CD4-positive, alpha-beta T cell treated with Interleukin-1 beta for 1 hour (primary cell): ENCODE results near the gene SCAMP1.
"Not testable (repeated sequence)": the region's sequence is repeated elsewhere in the genome, so short reads cannot be mapped to it uniquely, and the experiment has no call there.

Source experiments
- DNase-seq, 2 donors: peaks; one replicate each; pipeline ENCODE4 v3.0.0-alpha.2; 2020 to 2022

SCAMP1 gene

GRCh38 chr5:78430866-78431265 lies 70.4 kb downstream of the SCAMP1 start:
- no peak for DNase-seq

- DNase-seq, result no peak
Measured at GRCh38 chr5:78433972-78434371, 73.6 kb downstream of the SCAMP1 start.

- DNase-seq, result no peak
Measured at GRCh38 chr5:78447775-78448424, 87.5 kb downstream of the SCAMP1 start.

GRCh38 chr5:78449103-78449502 lies 88.7 kb downstream of the SCAMP1 start:
- DNase-seq, result no peak

GRCh38 chr5:78457507-78457906 lies 97.1 kb downstream of the SCAMP1 start:
- not testable (repeated sequence) for DNase-seq

GRCh38 chr5:78458843-78459242 lies 98.4 kb downstream of the SCAMP1 start:
- no peak for DNase-seq

GRCh38 chr5:78467140-78467539 lies 106.7 kb downstream of the SCAMP1 start:
- DNase-seq, result no peak

GRCh38 chr5:78467752-78468357 lies 107.4 kb downstream of the SCAMP1 start:
- DNase-seq, result peak in 1 of 2 donors; percentile 4

GRCh38 chr5:78471896-78472295 lies 111.5 kb downstream of the SCAMP1 start:
- DNase-seq, result no peak

- DNase-seq, result no peak
Measured at GRCh38 chr5:78472469-78473106, 112.2 kb downstream of the SCAMP1 start.

- no peak for DNase-seq
Measured at GRCh38 chr5:78473751-78474150, 113.3 kb downstream of the SCAMP1 start.

GRCh38 chr5:78475370-78475769 lies 115.0 kb downstream of the SCAMP1 start:
- no peak for DNase-seq

- no peak for DNase-seq
Measured at GRCh38 chr5:78476795-78477194, 116.4 kb downstream of the SCAMP1 start.

- DNase-seq, result no peak
Measured at GRCh38 chr5:78482948-78483347, 122.5 kb downstream of the SCAMP1 start.

GRCh38 chr5:78483809-78484521 lies 123.5 kb downstream of the SCAMP1 start:
- DNase-seq, result peak; percentile 7 to 36

- no peak for DNase-seq
Measured at GRCh38 chr5:78486218-78486617, 125.8 kb downstream of the SCAMP1 start.

- DNase-seq, result no peak
Measured at GRCh38 chr5:78487846-78488245, 127.4 kb downstream of the SCAMP1 start.

- no peak for DNase-seq
Measured at GRCh38 chr5:78490709-78491485, 130.5 kb downstream of the SCAMP1 start.

- DNase-seq, result no peak
Measured at GRCh38 chr5:78492224-78492623, 131.8 kb downstream of the SCAMP1 start.

GRCh38 chr5:78492650-78493049 lies 132.2 kb downstream of the SCAMP1 start:
- DNase-seq, result no peak

- DNase-seq, result no peak
Measured at GRCh38 chr5:78495800-78496199, 135.4 kb downstream of the SCAMP1 start.

- DNase-seq, result no peak
Measured at GRCh38 chr5:78496373-78496772, 136.0 kb downstream of the SCAMP1 start.
